ENCODE measurements around the gene SIT1.

GRCh38 chr9:35673132-35674024 lies 22.6 kb upstream of the SIT1 start, which contains the start of gene CA9:
- TF ChIP-seq CTCF (IDR thresholded peaks at IDR 0.05) = no peak
- TF ChIP-seq POLR2A (IDR thresholded peaks at IDR 0.05) = no peak

Measured in testis (tissue), 2 donors.